ENCODE results near the gene STK25.

Gene STK25

GRCh38 chr2:241499146-241499965 is 9.0 kb downstream of the STK25 start (continued):
- TF ChIP-seq HOXC10 (CRISPR knock-in tag; IDR thresholded peaks at IDR 0.05) (no peak), ZNF423 (tag by site-specific recombination; IDR thresholded peaks at IDR 0.05) (peak; percentile 88), ZBTB8A (tag by site-specific recombination; IDR thresholded peaks at IDR 0.05) (peak; percentile 44; the same call in 1 of the 2 replicates), ZNF600 (tag by site-specific recombination; IDR thresholded peaks at IDR 0.05) (no peak), PRDM1 (tag by site-specific recombination; IDR thresholded peaks at IDR 0.05) (no peak), ZSCAN23 (tag by site-specific recombination; IDR thresholded peaks at IDR 0.05) (no peak), ZIC2 (tag by site-specific recombination; IDR thresholded peaks at IDR 0.05) (peak; percentile 99), SCRT2 (tag by site-specific recombination; IDR thresholded peaks at IDR 0.05) (peak; percentile 57; the same call in 1 of the 2 replicates), WT1 (tag by site-specific recombination; IDR thresholded peaks at IDR 0.05) (no peak), ZNF623 (tag by site-specific recombination; IDR thresholded peaks at IDR 0.05) (no peak)

DNA sequence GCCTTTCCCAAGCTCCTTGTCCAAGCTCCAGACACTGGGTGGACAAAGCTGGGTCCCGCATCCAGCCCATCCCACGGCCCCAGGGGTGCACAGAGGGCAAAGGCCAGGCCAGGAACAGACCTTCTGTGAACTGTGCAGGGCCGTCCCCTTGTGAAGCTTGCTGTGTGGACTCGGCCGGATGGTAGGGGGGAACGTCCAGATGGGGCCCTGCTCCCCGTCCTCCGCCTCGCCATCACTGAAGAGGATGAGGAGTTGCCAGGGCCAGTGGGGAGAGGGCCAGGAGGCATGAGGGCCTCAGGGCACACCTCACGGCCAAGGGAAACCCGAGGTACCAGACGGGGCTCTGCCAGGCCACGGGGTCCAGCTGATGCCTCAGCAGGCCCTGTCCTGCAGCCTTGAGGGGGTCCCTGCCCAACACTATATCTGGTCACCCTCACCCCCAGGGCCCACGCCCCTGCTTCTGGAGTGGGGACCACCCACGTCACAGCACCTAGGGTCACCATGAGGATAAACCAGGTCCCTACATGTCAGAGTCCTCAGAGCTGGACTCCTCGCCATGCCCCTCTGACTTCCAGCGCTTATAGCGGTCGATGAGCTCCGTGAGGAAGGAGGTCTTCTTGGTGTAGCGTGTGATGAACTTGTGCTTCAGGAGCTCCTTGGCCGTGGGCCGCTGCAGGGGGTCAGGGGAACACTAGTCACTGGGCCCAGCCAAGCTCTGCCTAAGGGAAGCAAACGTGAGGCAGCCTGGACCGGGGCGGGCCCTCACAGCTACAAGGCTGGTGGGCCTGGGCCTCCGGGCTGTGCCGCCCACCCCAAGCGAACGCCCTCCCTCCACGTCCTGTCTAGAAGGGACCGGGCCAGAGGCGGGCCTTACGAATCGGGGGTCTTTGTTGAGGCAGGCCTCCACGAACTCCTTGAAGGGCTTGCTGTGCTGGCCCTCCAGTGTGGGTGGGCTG is 10.0 kb downstream of the STK25 start:
- Histone ChIP-seq H3K4me3 (ENCODE audit: low read depth, low read length) (no peak overlapping the region), H3K9me3 (ENCODE audit: control insufficient read depth, insufficient read depth, low read depth, low read length) (no peaks in the 10 kb centered on the region), H3K36me3 (ENCODE audit: control insufficient read depth in 2 of 2, insufficient read depth in 1 of 2, low read length in 2 of 2) (peaks cover 12 to 82% of the 10 kb centered on the region in 2 experiments; a peak in 2 of 3 replicates), H3K27ac (ENCODE audit: extremely low read depth, low read depth, low read length) (no peak overlapping the region), H3K4me1 (ENCODE audit: control insufficient read depth, insufficient read depth, low read length) (no peaks in the 10 kb centered on the region)
- POLR2A ChIA-PET, result interaction anchor here (0.6 to 1.0 kb wide), 2 partner anchors 8 to 18 kb away, joined by 3 to 4 read pairs; no protein-coding TSS in a partner anchor
- TF ChIP-seq, protein P1, sequence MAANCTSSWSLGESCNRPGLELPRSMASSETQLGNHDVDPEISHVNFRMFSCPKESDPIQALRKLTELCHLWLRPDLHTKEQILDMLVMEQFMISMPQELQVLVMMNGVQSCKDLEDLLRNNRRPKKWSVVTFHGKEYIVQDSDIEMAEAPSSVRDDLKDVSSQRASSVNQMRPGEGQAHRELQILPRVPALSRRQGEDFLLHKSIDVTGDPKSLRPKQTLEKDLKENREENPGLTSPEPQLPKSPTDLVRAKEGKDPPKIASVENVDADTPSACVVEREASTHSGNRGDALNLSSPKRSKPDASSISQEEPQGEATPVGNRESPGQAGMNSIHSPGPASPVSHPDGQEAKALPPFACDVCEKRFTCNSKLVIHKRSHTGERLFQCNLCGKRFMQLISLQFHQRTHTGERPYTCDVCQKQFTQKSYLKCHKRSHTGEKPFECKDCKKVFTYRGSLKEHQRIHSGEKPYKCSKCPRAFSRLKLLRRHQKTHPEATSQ (tag by site-specific recombination; IDR thresholded peaks at IDR 0.05), result no peak
- peak; percentile 26; the same call in 1 of the 2 replicates for TF ChIP-seq SP2 (tag by site-specific recombination; IDR thresholded peaks at IDR 0.05)
- CTCF ChIA-PET, result no interaction called here

DNA sequence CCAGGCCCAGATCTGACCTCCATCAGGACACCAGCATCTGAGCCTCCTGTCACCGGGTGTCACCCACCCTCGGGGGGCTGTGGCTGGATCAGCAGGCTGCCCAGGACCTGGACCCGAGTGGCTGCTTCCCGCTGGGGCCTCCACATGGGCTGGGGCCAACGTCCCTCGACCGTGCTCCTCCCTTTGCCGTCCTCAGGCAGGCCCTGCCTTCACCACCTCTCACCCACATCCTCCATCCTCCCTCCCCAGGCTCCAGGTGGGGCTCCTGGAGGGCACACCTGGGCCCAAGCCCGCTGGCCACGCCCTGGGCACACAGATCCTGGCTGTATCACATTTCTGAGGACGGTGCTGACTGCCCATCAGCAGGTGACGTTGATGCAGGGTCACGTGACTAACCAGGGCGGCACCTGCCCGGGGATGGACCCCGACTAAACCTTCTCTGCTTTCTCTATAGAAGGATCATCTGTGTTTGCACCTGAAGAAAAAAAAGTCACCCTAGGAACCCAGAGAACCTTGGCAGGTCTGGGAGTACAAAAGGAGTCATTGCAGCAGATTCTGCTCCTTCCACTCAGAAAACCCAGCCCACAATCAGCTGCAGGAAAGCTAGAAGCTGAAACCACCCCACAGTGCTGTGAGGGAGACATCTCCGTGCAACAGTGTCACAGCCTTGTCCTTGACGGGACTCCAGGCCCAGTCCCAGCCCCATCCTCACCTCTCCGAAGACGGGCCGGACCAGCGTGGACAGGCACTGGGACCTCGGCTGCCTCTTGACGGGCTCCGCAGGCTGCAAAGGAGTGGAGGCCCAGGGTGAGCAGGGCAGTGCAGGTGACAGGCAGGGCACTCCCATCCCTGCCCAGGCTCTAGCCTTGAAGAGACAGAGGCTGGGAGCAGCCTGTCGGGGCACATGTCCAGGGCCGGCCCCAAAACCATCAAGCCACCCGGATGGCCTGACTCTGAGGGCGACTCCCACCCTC is 11.2 kb downstream of the STK25 start:
- no peaks in the 10 kb centered on the region for H3K9me3 ChIP-seq (ENCODE audit: control insufficient read depth, insufficient read depth, low read depth, low read length)
- TF ChIP-seq ZNF391 (tag by site-specific recombination; IDR thresholded peaks at IDR 0.05; ENCODE audit: borderline replicate concordance, low read depth) (no peak), ZNF10 (tag by site-specific recombination; IDR thresholded peaks at IDR 0.05) (peak; percentile 73), KLF8 (tag by site-specific recombination; IDR thresholded peaks at IDR 0.05) (0 out of 2 replicates have a peak, but pooled peaks have one; percentile 19)
- ChIA-PET POLR2A (no interaction called here), CTCF (no interaction called here)
- no peak overlapping the region for H3K27ac ChIP-seq (ENCODE audit: extremely low read depth, low read depth, low read length)
- peaks cover 8 to 94% of the 10 kb centered on the region in 2 experiments; a peak in 2 of 3 replicates for H3K36me3 ChIP-seq (ENCODE audit: control insufficient read depth in 2 of 2, insufficient read depth in 1 of 2, low read length in 2 of 2)
- no peak overlapping the region for H3K4me3 ChIP-seq (ENCODE audit: low read depth, low read length)
- no peaks in the 10 kb centered on the region for H3K4me1 ChIP-seq (ENCODE audit: control insufficient read depth, insufficient read depth, low read length)
